ENCODE measurements around the gene EFS.
"Not testable (repeated sequence)": the region's sequence is repeated elsewhere in the genome, so short reads cannot be mapped to it uniquely, and the experiment has no call there.

EFS gene

GRCh38 chr14:23399136-23399535 lies 34.2 kb upstream of the EFS start:
- H3K27me3 ChIP-seq (ENCODE audit: control insufficient read depth in 1 of 2, insufficient read depth in 2 of 2, low read length in 2 of 2) = peaks cover 0 to 8% of the 10 kb centered on the region in 2 donors

DNA sequence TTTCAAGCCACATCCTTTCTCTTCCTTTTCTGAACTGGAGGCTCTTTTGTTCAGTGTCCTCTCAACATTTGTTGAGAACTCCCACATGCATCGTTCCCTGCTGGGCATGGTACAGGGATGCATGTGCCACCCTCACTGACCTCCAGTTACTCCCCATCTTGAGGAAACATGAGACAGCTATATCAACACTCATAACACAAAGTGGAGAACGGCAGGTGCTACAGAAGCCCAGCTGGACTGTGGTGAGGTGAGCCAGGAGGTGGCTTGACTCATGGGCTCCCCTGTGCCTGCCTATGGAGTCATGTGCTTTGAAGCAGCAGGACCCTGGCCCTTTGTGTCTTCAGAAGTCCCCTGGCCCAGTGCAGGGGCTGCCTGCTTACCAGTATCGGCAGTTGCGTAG lies 33.4 kb upstream of the EFS start:
- Histone ChIP-seq H3K9ac (ENCODE audit: low read depth in 1 of 2, low read length in 2 of 2) (no peak overlapping the region), H3K9me3 (ENCODE audit: control insufficient read depth in 1 of 2, low read length in 2 of 2) (no peaks in the 10 kb centered on the region), H3K4me3 (ENCODE audit: low read depth in 1 of 2, low read length in 2 of 2) (no peak overlapping the region), H3K27ac (ENCODE audit: low read depth, low read length) (no peak overlapping the region), H3K27me3 (ENCODE audit: control insufficient read depth in 1 of 2, insufficient read depth in 2 of 2, low read length in 2 of 2) (peaks cover 0 to 6% of the 10 kb centered on the region in 2 donors), H3K4me1 (ENCODE audit: control insufficient read depth in 1 of 2, insufficient read depth in 2 of 2, low read length in 2 of 2) (no peaks in the 10 kb centered on the region), H3K36me3 (ENCODE audit: control insufficient read depth in 1 of 2, insufficient read depth in 2 of 2, low read length in 2 of 2) (no peaks in the 10 kb centered on the region)

More at GRCh38 chr14:23399136-23399535, 34.2 kb upstream of the EFS start:
- Histone ChIP-seq H3K9me3 (ENCODE audit: control insufficient read depth in 1 of 2, low read length in 2 of 2) (no peaks in the 10 kb centered on the region), H3K4me1 (ENCODE audit: control insufficient read depth in 1 of 2, insufficient read depth in 2 of 2, low read length in 2 of 2) (no peaks in the 10 kb centered on the region), H3K36me3 (ENCODE audit: control insufficient read depth in 1 of 2, insufficient read depth in 2 of 2, low read length in 2 of 2) (no peaks in the 10 kb centered on the region), H3K27ac (ENCODE audit: low read depth, low read length) (no peak overlapping the region), H3K9ac (ENCODE audit: low read depth in 1 of 2, low read length in 2 of 2) (no peak overlapping the region), H3K4me3 (ENCODE audit: low read depth in 1 of 2, low read length in 2 of 2) (no peak overlapping the region)

DNA sequence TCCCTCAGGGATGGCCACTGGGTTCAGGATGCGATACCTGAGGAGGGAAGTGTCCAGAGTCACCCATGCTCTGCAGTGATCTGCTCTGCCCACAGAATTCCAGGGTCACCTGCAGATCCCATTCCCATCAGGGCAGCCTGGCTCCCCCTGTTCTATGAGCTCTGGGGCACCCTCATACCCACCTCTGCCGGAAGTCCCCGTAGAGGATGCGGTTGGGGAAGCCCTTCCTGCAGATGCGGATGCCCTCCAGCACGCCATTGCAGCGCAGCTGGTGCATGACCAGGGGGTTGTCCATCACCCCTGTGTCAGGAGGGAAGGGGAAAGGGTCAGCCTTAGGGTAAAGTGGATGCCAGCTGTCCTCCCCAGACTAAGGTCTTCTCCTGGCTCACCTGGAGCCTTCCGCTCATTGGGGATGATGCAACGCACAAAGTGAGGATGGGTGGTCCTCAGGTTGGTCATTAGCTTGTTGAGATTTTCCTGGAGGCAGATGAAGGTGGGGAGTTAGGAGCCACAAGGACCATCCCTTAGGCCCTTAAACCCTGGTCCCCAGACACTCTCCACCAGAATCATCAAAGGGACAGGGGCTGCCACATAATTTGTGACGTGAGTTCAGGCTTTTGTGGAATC lies 31.9 kb upstream of the EFS start:
- Histone ChIP-seq H3K9ac (ENCODE audit: low read depth in 1 of 2, low read length in 2 of 2) (no peak overlapping the region), H3K4me1 (ENCODE audit: control insufficient read depth in 1 of 2, insufficient read depth in 2 of 2, low read length in 2 of 2) (no peaks in the 10 kb centered on the region), H3K9me3 (ENCODE audit: control insufficient read depth in 1 of 2, low read length in 2 of 2) (no peaks in the 10 kb centered on the region), H3K36me3 (ENCODE audit: control insufficient read depth in 1 of 2, insufficient read depth in 2 of 2, low read length in 2 of 2) (no peaks in the 10 kb centered on the region), H3K4me3 (ENCODE audit: low read depth in 1 of 2, low read length in 2 of 2) (no peak overlapping the region), H3K27ac (ENCODE audit: low read depth, low read length) (no peak overlapping the region), H3K27me3 (ENCODE audit: control insufficient read depth in 1 of 2, insufficient read depth in 2 of 2, low read length in 2 of 2) (no peaks in the 10 kb centered on the region)

DNA sequence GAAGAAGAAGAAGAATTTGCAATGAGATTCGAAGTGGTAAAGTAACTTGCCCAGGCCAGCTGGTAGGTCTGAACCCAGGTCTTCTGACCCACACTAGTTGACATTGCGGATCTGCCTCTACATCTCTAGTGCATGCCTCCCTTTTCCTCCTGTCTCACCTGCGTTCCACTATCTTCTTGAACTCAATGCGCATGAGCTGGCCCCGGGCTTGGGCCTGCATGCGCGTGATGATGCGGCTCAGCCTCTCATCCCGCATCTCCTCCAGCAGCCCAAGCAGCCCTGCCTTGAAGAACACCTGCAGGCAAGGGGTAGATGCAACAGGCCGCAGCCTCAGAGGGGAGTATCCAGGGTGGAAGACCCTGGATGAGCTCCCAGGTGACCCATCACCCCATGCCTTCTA lies 31.2 kb upstream of the EFS start:
- Histone ChIP-seq H3K9ac (ENCODE audit: low read depth in 1 of 2, low read length in 2 of 2) (no peak overlapping the region), H3K27ac (ENCODE audit: low read depth, low read length) (no peak overlapping the region), H3K27me3 (ENCODE audit: control insufficient read depth in 1 of 2, insufficient read depth in 2 of 2, low read length in 2 of 2) (no peaks in the 10 kb centered on the region), H3K36me3 (ENCODE audit: control insufficient read depth in 1 of 2, insufficient read depth in 2 of 2, low read length in 2 of 2) (no peaks in the 10 kb centered on the region), H3K9me3 (ENCODE audit: control insufficient read depth in 1 of 2, low read length in 2 of 2) (no peaks in the 10 kb centered on the region), H3K4me3 (ENCODE audit: low read depth in 1 of 2, low read length in 2 of 2) (no peak overlapping the region), H3K4me1 (ENCODE audit: control insufficient read depth in 1 of 2, insufficient read depth in 2 of 2, low read length in 2 of 2) (no peaks in the 10 kb centered on the region)

- Histone ChIP-seq H3K4me3 (ENCODE audit: low read depth in 1 of 2, low read length in 2 of 2) (no peak overlapping the region), H3K27ac (ENCODE audit: low read depth, low read length) (no peak overlapping the region), H3K27me3 (ENCODE audit: control insufficient read depth in 1 of 2, insufficient read depth in 2 of 2, low read length in 2 of 2) (peaks cover 0 to 4% of the 10 kb centered on the region in 2 donors), H3K4me1 (ENCODE audit: control insufficient read depth in 1 of 2, insufficient read depth in 2 of 2, low read length in 2 of 2) (no peaks in the 10 kb centered on the region), H3K9ac (ENCODE audit: low read depth in 1 of 2, low read length in 2 of 2) (no peak overlapping the region), H3K9me3 (ENCODE audit: control insufficient read depth in 1 of 2, low read length in 2 of 2) (no peaks in the 10 kb centered on the region), H3K36me3 (ENCODE audit: control insufficient read depth in 1 of 2, insufficient read depth in 2 of 2, low read length in 2 of 2) (no peaks in the 10 kb centered on the region)
Observed at GRCh38 chr14:23392613-23393012, 27.6 kb upstream of the EFS start.

DNA sequence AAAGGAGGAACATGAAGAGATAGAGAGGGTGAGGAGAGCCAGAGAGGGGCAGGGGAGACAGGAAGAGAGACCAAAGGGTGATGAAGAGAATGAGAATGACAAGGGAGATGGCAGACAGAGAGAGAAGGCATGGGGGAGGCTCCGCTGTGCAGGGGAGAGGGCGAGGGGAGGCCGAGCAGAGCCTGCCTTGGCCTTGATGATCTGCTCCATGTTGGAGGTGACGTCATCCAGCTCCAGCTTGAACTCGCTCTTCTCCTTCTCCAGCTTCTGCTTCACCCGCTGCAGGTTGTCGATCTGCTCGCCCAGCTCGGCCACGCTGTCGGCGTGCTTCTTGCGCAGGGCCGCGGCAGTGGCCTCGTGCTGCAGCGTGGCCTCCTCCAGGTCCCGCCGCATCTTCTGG lies 24.9 kb upstream of the EFS start:
- H3K27ac ChIP-seq (ENCODE audit: low read depth, low read length); H3K36me3 ChIP-seq (ENCODE audit: control insufficient read depth in 1 of 2, insufficient read depth in 2 of 2, low read length in 2 of 2); H3K9ac ChIP-seq (ENCODE audit: low read depth in 1 of 2, low read length in 2 of 2); H3K27me3 ChIP-seq (ENCODE audit: control insufficient read depth in 1 of 2, insufficient read depth in 2 of 2, low read length in 2 of 2); H3K4me1 ChIP-seq (ENCODE audit: control insufficient read depth in 1 of 2, insufficient read depth in 2 of 2, low read length in 2 of 2); H3K9me3 ChIP-seq (ENCODE audit: control insufficient read depth in 1 of 2, low read length in 2 of 2); H3K4me3 ChIP-seq (ENCODE audit: low read depth in 1 of 2, low read length in 2 of 2): not testable (repeated sequence)

- H3K4me1 ChIP-seq (ENCODE audit: control insufficient read depth in 1 of 2, insufficient read depth in 2 of 2, low read length in 2 of 2) = no peaks in the 10 kb centered on the region
- H3K36me3 ChIP-seq (ENCODE audit: control insufficient read depth in 1 of 2, insufficient read depth in 2 of 2, low read length in 2 of 2) = no peaks in the 10 kb centered on the region
- H3K27ac ChIP-seq (ENCODE audit: low read depth, low read length) = no peak overlapping the region
- H3K27me3 ChIP-seq (ENCODE audit: control insufficient read depth in 1 of 2, insufficient read depth in 2 of 2, low read length in 2 of 2) = peaks cover 0 to 4% of the 10 kb centered on the region in 2 donors
- H3K9me3 ChIP-seq (ENCODE audit: control insufficient read depth in 1 of 2, low read length in 2 of 2) = no peaks in the 10 kb centered on the region
- no peak overlapping the region for H3K9ac ChIP-seq (ENCODE audit: low read depth in 1 of 2, low read length in 2 of 2)
- H3K4me3 ChIP-seq (ENCODE audit: low read depth in 1 of 2, low read length in 2 of 2) = no peak overlapping the region
Observed at GRCh38 chr14:23389396-23389795, 24.4 kb upstream of the EFS start.

- Histone ChIP-seq H3K27me3 (ENCODE audit: control insufficient read depth in 1 of 2, insufficient read depth in 2 of 2, low read length in 2 of 2) (peaks cover 0 to 4% of the 10 kb centered on the region in 2 donors), H3K4me1 (ENCODE audit: control insufficient read depth in 1 of 2, insufficient read depth in 2 of 2, low read length in 2 of 2) (no peaks in the 10 kb centered on the region), H3K9ac (ENCODE audit: low read depth in 1 of 2, low read length in 2 of 2) (no peak overlapping the region), H3K9me3 (ENCODE audit: control insufficient read depth in 1 of 2, low read length in 2 of 2) (no peaks in the 10 kb centered on the region), H3K36me3 (ENCODE audit: control insufficient read depth in 1 of 2, insufficient read depth in 2 of 2, low read length in 2 of 2) (no peaks in the 10 kb centered on the region), H3K27ac (ENCODE audit: low read depth, low read length) (no peak overlapping the region), H3K4me3 (ENCODE audit: low read depth in 1 of 2, low read length in 2 of 2) (no peak overlapping the region)
Observed at GRCh38 chr14:23388996-23389395, 24.0 kb upstream of the EFS start.

DNA sequence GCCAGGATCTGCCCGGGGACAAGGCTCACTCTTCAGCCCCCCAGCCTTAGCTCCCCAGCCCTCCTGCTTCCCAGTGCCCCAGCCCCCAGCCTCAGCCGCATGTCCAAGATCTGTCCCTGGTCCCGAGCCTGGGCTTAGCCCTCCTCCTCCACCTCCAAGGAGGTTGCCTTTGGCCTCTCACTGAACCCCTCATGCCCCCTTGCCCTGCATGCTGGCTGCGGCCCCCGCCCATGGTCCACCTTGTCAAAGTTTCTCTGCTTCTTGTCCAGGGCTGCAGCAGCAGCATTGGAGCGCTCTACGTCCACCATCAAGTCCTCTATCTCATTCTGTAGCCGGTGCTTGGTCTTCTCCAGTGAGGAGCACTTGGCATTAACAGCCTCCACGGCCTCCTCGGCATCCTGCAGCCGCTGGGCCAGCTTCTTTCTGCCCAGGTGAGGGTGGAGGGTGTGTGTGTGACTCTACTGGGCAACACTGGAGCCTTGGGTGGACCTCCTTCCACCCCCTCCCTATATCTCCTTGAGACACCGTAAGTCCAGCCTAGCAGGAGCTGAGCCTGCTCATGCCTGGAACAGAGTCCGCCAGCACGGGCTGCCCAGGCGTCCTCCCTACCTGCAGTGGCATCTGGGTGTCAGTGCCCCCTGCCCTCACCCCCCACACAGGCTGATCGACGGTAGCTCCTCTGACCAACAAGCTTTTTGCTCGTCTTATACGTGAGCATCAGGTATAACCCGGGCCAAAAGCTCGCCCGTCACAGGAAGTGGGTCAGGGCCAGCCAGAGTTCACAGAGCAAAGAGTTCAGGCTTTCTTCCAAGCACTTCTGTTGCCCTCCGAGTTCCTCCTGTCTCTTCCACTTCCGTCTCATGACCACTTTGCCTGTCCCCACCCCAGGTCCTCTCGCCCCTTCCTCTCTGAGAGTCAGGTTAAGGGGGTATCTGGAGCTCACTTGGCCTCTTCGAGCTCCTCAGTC lies 23.2 kb upstream of the EFS start:
- no peaks in the 10 kb centered on the region for H3K4me1 ChIP-seq (ENCODE audit: control insufficient read depth in 1 of 2, insufficient read depth in 2 of 2, low read length in 2 of 2)
- H3K9me3 ChIP-seq (ENCODE audit: control insufficient read depth in 1 of 2, low read length in 2 of 2) = no peaks in the 10 kb centered on the region
- H3K9ac ChIP-seq (ENCODE audit: low read depth in 1 of 2, low read length in 2 of 2) = no peak overlapping the region
- H3K36me3 ChIP-seq (ENCODE audit: control insufficient read depth in 1 of 2, insufficient read depth in 2 of 2, low read length in 2 of 2) = no peaks in the 10 kb centered on the region
- no peak overlapping the region for H3K27ac ChIP-seq (ENCODE audit: low read depth, low read length)
- H3K4me3 ChIP-seq (ENCODE audit: low read depth in 1 of 2, low read length in 2 of 2) = no peak overlapping the region
- H3K27me3 ChIP-seq (ENCODE audit: control insufficient read depth in 1 of 2, insufficient read depth in 2 of 2, low read length in 2 of 2) = peaks cover 0 to 4% of the 10 kb centered on the region in 2 donors

DNA sequence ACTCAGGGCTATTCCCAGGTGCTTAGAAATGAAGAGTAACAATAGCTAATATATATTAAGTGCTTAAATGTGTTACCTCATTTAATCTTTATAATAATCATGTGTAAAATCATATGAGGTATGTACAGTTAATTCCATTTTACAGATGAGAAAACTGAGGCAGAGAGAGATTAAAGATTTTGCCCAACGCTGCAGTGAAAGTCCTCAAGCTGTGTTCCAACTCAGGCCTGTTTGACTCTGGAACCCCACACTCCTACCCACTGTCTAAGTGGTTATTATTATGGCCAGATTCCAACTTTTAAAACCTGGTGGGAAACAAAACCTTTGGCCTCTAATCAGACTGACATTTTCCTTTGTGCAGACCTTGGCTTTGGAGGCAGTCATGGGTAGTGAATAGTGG lies 22.0 kb upstream of the EFS start:
- Histone ChIP-seq H3K27me3 (ENCODE audit: control insufficient read depth in 1 of 2, insufficient read depth in 2 of 2, low read length in 2 of 2) (peaks cover 0 to 4% of the 10 kb centered on the region in 2 donors), H3K36me3 (ENCODE audit: control insufficient read depth in 1 of 2, insufficient read depth in 2 of 2, low read length in 2 of 2) (no peaks in the 10 kb centered on the region), H3K4me3 (ENCODE audit: low read depth in 1 of 2, low read length in 2 of 2) (no peak overlapping the region), H3K9me3 (ENCODE audit: control insufficient read depth in 1 of 2, low read length in 2 of 2) (no peaks in the 10 kb centered on the region), H3K4me1 (ENCODE audit: control insufficient read depth in 1 of 2, insufficient read depth in 2 of 2, low read length in 2 of 2) (no peaks in the 10 kb centered on the region), H3K9ac (ENCODE audit: low read depth in 1 of 2, low read length in 2 of 2) (no peak overlapping the region), H3K27ac (ENCODE audit: low read depth, low read length) (no peak overlapping the region)

All from duodenal mucosa (tissue), 2 donors.